AML-193 (cell line): ENCODE data around the gene ACSBG1.

ENCODE experiments used
- DNase-seq, 2 experiments: peaks; one replicate each; lab custom pipeline; 2025; lab: John Stamatoyannopoulos, UW

Gene ACSBG1, protein sequence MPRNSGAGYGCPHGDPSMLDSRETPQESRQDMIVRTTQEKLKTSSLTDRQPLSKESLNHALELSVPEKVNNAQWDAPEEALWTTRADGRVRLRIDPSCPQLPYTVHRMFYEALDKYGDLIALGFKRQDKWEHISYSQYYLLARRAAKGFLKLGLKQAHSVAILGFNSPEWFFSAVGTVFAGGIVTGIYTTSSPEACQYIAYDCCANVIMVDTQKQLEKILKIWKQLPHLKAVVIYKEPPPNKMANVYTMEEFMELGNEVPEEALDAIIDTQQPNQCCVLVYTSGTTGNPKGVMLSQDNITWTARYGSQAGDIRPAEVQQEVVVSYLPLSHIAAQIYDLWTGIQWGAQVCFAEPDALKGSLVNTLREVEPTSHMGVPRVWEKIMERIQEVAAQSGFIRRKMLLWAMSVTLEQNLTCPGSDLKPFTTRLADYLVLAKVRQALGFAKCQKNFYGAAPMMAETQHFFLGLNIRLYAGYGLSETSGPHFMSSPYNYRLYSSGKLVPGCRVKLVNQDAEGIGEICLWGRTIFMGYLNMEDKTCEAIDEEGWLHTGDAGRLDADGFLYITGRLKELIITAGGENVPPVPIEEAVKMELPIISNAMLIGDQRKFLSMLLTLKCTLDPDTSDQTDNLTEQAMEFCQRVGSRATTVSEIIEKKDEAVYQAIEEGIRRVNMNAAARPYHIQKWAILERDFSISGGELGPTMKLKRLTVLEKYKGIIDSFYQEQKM

DNA sequence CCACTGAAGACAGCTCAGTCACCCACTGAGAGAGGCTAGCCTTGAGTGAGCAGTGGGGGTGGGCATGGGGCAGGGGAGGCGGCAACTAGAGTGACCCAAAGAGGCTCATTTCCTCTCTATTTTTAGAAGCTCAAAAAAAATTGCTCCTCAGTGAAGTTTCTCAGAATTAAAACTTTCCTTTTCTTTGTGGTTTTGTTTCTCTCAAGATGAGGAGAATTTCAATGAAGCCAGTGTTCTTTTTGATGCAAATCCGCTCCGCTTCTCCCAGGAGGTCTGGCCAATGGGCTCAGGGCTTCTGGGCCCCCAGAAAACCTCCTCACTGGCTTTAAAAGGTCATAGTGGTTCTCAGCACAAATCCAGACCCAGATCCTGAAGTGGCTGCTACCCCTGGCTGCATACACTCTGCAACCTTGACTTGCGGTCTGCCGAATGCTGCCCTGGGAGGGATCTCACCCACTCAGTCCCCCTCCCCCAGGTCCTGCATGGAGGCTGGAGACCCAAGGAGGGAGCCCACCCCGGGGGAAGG is at the start of gene ACSBG1:
ACSBG1 (minus strand) TSS at position 51 of the 526 bp plus-strand sequence. CDS start 64 bp downstream, outside the sequence.
- no peak for DNase-seq

DNA sequence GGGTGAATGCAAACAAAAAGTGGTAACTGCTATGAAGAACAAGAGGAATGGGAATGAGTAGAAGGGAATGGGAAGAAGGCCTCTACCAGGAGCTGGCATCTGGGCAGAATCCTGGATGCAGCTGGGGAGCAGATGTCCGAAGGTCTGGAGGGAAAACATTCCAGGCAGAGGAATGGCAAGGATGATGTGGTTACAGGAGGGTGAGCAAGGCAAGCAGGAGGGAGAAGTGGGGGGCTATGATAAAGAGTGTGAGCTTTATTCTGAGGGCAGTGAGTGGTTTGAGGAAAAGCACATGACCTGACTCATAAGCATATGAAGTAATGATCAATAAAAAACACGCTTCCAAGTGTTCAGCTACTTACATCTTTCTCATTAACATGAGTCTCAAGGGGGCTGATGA is 48.0 kb upstream of the ACSBG1 start:
- no peak for DNase-seq

DNA sequence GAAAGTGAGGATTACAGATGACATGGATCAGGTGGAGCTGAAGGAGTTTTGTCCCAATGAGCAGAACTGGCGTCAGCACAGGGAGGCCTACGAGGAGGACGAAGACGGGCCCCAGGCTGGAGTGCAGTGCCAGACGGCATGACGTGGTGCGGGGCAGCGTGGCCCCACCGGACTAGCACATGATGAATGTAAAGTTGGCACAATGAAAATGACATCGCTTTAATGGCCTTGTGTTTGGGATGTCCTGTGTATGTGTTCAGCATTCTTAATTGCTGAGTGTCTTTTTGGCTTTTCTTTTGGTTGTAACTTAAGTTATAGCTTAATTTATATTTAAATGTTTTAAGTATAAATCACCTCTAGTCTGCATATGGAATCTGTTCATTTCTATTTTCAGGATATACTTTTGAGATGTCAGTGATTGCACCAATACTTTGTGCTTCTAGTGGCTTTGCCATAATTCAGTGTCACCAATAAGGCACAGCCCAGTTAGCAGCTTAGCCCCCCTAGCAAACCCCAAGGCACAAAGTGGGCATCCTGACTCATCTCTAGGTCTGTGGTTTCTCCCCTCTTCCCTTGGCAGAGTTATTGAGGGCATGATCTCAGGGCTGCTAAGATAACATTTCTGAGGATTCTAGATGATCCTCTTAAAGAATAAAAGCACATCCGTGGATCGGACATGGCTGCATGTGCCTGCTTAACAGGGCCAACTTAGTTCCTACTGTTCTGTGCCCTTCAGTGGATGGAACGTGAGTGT is 46.1 kb upstream of the ACSBG1 start:
- DNase-seq = no peak

DNA sequence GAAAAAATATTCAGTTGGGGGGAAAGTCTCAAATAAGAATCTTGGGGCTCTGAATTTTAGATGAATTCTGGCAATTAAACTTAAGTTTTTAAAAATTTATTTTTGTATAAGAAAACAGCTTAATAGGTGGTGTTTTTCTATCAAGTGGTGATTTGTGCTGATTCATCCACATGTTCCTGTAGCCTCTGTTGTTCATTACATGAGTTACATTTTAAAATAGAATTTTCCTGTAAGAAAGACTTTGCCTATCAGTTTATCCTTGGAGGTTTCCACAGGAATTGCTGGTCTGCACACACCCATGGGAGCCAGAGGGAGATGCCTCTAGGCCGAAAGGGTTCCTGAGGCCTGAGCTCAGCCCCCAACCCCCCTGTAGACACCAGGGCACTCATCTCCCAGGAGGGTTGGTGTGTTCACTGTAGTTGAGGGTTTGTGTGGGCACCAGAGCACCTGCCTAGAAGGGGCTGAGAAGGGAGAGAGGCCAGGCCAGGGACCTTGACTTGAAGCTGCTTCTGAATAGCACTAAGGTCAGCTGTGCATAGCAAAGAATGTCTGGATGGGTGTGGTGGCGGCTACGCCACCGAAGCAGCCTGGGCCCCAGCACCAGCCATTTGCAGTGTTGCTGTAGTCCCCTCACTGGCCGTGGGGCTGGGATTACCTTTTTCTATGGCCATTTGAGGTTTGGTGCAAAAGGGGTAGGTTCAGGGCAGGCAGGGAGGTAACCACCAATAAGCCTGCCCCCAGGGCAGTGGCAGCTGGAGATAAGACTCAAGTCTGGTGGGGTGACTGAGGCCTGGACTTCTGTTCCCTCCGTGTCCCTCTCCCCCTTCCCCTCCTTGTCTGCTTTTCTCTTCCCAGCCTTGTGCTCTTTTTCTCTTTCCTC is 41.9 kb upstream of the ACSBG1 start:
- DNase-seq = no peak

DNA sequence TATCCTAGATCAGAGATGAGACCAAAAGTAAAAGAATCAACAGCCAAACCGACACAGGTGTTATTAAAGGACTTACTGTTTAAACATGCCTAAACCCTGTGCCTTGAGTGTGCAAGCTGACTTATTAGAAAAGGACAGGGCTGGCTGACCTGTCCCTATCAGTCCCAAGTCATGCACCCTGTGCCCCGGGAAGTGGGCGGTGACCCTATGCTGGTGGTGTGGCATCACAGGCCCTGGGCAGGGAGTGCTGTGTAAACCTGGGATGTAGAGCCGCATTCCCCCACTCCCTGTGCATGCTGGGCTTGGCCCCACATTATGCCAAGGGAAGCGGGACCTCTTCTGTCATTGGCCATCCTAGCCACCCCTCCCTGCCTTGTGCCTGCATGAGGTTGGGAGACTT is 40.6 kb upstream of the ACSBG1 start:
- no peak for DNase-seq

DNA sequence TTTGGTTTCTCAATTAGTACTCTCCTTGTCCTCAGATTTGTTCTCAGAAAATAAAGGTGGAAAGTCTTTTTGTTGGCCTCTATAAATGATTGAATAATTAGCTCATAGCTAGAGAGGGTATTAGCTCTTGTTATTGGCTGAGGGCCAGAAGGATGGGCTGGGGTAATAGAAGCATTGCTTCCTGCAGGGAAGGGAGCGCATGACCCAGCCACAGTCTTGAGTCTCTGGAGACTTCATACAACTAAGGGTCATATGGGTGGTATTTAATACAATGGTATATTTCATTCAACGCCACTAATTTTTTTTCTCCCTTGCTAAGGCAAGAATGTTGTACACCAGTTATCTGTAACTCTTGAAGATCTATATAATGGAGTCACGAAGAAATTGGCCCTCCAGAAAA is 38.4 kb upstream of the ACSBG1 start:
- DNase-seq = no peak

DNA sequence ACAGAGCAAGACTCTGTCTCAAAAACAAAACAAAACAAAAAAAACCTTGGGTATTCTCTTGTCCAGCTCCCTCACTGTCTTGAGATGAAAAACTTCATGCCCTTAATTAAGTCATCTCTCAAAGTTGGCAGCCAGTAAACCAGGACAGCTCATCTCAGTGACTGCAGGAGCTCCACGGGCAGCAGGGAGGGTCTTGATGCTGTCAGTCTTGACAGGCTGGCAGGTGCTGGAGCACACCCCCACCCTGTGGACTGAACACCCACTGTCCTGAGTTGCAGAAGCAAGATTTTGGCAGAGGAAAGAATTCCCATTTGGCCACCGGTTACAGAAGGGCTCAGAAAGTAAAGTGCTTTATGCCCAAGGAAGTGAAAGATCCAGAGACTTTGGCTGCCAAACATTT is 38.0 kb upstream of the ACSBG1 start:
- DNase-seq = no peak

DNA sequence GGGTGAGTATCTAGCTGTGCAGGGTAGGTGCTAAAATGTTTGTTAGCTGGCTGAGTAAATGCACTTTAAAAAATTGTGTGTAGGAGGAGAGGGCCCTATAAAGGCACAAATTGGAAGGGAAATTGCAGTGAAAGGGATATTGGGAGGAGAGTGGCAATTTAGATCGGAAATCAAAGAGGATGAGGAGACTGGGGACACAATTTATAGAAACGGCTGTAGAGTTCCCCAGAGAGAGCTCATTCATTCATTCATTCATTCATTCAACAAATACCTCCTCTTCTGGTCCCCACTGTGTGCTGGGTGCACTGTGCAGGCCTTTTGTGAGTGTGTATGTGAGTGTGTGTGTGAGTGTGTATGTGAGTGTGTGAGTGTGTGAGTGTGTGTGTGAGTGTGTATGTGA is 32.4 kb upstream of the ACSBG1 start:
- DNase-seq = no peak

DNA sequence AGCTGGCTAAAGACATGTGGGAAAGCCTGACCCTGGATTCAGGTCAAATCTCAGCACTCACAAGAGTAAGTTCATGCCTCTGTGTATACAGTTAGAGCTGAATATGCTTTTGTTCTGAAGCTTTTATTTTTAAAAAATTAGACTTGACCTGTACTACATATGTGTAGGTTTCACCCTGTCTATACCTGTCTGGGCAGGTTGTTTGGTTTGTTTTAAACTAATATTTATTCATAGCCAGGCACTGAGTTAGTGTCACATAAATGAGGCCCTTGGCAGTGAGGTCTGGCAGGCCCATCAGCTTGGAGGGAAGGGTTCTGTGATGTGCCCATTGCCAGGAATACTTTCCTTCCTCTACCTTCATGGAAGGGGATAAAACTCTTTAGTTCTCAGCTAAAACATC is 31.9 kb upstream of the ACSBG1 start:
- no peak for DNase-seq

DNA sequence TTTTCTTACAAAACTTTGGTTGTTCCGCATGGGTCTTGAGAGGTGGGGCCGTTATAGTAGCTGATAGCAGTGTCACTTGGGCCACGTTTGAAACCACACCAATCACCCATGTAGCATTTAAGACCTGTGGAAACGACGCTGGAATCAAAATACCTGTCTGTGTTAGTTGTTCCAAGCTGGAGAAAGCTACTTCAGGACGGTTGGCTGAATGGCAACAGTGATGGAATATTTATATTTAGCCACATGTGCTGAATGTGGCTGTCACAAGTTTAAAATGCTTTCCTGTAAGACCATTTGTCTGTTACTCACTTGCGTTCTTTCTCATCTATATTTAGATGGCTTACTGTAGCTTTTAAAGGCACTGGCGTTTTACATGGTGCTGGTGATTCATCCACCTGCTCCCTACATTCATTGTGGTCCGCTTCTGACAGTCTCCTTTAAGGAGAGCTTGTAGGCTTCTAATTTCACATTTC is 31.4 kb upstream of the ACSBG1 start:
- DNase-seq = no peak

DNA sequence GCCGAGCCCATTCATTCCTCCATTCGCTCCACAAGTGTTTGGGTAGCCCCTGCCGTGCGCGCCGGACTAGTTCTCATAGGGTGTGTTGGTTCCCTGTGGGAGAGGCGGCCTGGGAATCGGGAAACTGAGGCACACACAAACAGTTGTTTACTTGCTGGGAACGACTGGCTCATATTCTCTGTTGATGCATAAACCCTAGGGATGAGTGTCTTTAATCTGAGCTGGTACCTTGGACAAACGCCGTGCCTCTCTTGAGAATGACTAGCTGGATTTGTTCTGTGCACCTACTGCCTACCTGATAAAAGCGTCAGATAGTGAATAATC is 30.7 kb upstream of the ACSBG1 start:
- no peak for DNase-seq

DNA sequence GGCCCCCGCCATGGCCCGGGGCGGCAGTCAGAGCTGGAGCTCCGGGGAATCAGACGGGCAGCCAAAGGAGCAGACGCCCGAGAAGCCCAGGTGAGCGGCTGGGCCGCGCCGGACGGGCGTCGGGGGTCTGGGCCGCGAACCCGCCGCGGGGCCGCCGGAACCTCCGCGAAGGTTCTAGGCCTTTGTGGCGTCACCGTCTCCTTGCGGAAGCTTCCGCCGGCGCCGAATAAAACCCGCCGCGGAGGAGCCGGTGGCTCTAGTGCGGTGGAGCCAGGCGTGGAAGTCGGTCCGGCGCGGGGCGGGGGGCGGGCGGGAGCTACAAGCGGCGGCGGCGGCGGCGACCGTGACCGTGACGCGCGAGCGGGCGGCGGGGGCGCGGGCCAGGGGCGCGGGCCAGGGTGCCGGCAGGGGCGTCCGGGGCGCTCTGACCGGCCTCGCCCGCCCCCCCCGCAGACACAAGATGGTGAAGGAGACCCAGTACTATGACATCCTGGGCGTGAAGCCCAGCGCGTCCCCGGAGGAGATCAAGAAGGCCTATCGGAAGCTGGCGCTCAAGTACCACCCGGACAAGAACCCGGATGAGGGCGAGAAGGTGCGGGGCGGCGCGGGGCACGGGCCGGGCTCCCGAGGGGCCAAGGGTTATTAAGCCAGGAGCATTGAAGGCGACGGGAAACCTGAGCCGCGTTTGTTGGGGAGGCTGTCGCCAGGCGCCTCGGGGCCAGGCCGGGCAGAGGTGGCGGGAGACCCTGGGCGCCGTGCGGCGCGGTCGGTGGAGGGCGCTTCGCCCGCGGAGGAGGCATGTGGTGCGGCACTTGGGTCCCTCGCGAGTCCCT is 30.2 kb upstream of the ACSBG1 start, which contains the start of gene DNAJA4:
DNAJA4 (plus strand) TSS at position 259 of the 833 bp plus-strand sequence; CDS start at position 461, 202 bp downstream.
- no peak for DNase-seq

DNA sequence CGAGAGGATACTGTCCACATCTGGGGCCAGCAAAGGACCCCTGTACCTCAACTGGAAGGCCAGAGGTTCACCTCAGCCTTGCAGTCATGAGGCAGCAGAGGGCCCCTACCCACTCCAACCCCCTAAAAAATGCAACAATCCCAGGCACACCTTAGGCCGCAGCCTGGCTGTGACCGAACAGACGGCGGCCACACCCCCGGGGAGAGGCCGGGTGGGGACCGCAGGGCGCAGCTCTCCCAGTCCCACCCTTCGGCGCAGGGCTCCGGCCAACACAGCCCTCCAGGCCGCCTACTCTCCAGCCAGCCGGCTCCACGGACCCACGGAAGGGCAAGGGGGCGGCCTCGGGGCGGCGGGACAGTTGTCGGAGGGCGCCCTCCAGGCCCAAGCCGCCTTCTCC is 29.5 kb upstream of the ACSBG1 start:
- no peak for DNase-seq

DNA sequence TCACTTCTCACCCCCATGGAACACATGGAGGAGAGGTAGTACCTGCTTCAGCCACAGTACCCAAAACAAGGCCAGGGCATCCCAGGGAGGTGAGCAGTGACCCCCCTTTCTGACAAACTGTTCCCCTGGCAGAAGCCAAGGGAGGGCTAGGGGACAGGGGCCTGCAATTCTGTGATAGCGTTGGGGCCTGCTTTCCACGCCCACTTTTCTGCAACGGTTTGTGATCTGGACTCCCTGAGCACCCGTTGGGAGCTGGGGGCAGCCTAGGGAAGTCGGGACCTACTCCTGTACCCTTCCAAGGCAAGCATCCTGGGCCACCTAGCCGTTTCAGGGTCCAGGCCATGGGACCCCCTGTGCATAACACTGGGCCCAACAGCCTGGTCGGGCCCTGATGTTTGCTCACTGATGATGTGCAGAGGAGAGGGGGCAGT is 29.0 kb upstream of the ACSBG1 start:
- no peak for DNase-seq

DNA sequence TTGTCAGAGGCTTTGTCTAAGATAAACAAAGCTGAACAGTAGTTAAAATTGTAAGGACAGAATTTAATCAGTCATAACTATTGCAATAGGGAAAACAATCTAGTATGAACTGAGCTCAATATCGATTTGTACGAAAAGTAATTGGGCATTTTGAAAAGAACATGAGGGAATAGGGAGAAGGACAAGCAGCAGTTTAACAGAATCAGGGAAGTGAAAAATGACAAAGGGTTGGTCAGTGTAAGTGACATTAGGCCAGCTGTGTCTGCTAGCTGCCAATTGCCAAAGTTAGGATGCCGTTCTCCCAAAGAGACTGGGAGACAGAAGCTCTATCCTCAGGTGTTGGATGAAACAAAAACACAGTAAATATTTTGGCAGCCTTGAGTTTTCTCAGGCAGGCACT is 26.7 kb upstream of the ACSBG1 start:
- DNase-seq = no peak

DNA sequence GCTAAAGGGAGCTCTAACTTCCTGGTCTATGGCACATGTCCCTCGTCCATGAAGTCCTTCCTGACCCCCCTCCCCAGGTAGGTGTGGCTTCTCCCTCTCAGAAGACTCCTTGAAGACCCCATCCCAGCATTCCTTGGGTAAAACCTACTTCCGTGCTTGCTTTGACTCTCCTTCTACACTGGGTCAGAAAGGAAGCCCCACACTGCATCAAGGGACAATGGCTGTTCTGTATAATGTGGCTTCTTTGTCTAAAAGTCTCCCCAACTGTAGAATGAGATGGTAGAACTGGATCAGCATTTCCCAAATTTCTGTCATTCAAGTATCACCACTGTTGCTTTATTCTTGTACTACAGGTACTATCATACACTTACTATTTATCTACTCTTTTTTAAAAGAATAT is 26.1 kb upstream of the ACSBG1 start:
- no peak for DNase-seq

DNA sequence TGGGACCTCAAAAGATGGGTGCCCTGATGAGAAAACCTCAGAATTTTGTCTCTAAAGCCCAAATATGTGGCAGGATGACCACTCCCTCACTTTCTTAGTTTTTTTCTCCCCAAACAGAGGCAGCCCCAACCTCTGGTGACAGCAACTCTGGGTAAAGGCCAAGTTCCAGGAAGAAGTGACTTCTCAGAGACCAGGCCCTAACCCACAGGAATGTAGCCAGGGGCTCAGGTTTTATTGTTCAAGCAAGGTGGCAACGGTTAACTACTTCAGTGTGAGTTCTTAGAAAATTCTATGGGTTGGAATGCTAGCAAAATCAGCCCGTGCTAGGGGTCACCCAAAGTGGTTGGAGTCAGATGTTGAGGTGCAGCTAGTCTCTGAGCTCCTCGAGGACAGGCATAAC is 24.9 kb upstream of the ACSBG1 start:
- DNase-seq = no peak

DNA sequence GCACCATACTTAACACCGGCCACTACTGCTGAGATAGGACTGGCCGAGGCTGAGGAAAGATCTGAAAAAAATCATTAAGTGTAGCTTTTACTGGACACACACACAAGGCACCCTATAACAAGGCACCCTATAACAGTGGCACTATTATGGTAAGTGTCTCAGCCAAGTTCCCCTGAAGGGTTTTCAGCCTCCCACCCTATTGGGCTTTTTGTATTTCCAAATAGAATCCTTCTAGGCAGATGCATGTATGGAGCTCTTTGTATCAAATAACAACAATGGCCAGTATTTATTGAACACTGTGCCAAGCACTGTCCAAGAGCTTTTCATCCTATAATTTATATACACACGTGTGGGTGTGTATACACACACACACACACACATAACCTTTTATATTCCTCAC is 23.3 kb upstream of the ACSBG1 start:
- DNase-seq = no peak

DNA sequence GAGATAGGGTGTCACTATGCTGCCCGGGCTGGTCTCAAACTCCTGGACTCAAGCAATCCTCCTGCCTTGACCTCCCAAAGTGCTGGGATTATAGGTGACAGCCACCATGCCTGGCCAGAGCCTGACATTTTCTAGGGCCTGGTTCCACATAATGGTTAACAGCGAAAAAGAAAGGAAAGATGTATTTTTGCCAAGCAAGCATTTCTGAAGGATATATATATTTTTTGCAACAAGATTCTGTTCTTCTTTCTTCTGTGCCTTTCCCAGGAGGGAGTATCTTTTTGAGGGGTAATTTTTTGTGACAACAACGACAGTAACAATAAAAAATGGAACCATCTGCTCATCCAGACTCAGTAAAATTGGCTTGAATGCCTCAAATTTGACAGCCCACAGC is 21.7 kb upstream of the ACSBG1 start:
- no peak for DNase-seq

DNA sequence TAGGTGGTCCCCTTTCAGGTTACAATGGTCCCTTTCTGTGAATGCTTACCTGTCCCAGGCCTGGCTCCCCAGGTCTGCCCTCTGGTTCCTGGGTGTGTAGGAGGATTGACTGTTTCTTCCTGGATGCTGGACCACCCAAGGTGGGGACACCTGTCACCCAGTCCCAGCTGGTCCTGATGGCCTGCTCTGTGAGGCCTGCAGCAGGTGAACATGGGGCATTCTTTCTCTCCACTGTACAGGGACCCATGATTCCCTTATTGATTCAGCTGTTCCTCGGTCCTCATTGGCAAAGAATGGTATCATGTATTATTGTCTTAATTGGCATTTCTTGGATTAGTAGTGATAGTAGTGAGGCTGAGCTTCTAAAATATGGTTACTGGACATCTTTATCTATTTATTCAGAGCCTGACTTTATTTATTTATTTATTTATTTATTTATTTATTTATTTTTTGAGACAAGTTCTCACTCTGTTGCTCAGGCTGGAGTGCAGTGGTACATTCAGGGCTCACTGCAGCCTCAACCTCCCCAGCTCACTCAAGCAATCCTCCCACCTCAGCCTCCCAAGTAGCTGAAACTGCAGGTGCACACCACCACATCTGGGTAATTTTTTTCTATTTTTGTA is 21.2 kb upstream of the ACSBG1 start:
- DNase-seq = no peak
